ENCODE measurements around the gene CBL. TPM values are rescaled to one million over a fixed set of nuclear protein-coding genes. Genes with fewer than 3 reads are reported as not detected.
"Not testable (repeated sequence)": the region's sequence is repeated elsewhere in the genome, so short reads cannot be mapped to it uniquely, and the experiment has no call there.

The CBL gene
- total RNA-seq, 1 donor from 2014 or later: 6.5 TPM

DNA sequence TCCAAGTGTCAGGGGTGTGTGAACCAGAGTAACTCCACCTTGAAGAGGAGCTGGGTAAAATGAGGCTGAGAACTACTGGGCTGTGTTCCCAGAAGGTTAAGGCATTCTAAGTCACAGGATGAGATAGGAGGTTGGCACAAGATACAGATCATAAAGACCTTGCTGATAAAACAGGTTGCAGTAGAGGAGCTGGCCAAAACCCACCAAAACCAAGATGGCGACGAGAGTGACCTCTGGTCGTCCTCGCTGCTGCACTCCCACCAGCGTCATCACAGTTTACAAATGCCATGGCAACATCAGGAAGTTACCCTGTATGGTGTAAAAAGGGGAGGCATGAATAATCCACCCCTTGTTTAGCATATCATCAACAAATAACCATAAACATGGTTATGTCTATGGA, 4.9 kb upstream of the CBL start:
- ATAC-seq (ENCODE audit: poor library complexity); DNase-seq; intact Hi-C loops (cut with DNase I): not testable (repeated sequence)

DNA sequence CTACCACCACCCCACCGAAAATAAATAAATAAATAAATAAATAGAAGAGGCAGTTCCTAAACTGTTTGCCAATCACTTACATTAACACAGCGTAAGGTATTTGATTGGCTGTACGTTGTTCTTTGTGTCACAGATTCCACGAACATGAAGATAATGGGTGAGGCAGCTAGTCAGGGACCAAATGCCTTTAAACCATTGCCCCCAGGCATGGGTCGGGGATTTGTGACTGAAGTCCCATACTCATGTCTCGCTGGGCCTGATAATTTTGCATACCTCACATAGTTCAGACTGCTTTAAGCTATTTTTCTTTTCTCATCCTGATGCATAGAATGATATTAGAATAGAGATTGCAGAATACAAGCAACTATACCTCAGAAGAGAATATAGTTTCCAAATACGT, 3.6 kb upstream of the CBL start:
- no peak for DNase-seq
- intact Hi-C loops (cut with DNase I): no loop called here
- no peak for ATAC-seq (ENCODE audit: poor library complexity)

DNA sequence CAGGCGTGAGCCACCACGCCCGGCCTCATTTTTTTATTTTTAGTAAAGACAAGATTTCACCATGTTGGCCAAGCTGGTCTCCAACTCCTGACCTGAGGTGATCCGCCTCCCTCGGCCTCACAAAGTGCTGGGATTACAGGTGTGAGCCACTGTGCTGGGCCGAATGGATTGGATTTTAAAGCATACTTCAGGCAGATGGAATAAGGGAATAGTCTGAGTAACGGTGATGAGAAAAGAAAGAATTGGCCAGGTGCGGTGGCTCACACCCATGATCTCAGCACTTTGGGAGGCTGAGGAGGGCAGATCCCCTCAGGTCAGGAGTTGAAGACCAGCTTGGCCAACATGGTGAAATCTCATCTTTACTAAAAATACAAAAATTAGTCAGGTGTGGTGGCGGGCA, 2.1 kb upstream of the CBL start:
- ATAC-seq (ENCODE audit: poor library complexity) (no peak), DNase-seq (peak; percentile 20)
- intact Hi-C loops (cut with DNase I): no loop called here

DNA sequence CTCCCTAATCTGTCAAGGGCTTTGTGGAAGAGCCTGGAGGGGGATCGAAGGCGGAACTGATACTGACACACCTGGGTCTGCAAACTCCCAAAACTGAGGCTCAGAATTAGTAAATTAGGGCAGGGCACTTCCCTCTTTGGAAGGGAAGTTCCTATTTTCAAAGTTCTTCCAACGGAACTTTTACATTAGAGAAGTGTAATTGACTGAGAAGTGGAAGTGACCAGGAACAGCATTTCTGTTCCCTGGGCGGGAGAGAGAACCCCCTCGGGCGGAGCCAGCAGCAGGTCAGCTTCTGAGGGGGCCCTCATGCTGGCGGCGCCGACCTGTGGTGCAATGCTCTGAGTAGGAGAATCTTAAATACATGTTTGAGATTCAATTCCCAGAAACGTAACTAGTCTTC, 1.1 kb upstream of the CBL start:
- no peak for ATAC-seq (ENCODE audit: poor library complexity)
- intact Hi-C loops (cut with DNase I): loop anchor here (5.0 kb wide), 1 partner anchor 117 kb away; no protein-coding TSS in a partner anchor
- DNase-seq: peak; percentile 64

DNA sequence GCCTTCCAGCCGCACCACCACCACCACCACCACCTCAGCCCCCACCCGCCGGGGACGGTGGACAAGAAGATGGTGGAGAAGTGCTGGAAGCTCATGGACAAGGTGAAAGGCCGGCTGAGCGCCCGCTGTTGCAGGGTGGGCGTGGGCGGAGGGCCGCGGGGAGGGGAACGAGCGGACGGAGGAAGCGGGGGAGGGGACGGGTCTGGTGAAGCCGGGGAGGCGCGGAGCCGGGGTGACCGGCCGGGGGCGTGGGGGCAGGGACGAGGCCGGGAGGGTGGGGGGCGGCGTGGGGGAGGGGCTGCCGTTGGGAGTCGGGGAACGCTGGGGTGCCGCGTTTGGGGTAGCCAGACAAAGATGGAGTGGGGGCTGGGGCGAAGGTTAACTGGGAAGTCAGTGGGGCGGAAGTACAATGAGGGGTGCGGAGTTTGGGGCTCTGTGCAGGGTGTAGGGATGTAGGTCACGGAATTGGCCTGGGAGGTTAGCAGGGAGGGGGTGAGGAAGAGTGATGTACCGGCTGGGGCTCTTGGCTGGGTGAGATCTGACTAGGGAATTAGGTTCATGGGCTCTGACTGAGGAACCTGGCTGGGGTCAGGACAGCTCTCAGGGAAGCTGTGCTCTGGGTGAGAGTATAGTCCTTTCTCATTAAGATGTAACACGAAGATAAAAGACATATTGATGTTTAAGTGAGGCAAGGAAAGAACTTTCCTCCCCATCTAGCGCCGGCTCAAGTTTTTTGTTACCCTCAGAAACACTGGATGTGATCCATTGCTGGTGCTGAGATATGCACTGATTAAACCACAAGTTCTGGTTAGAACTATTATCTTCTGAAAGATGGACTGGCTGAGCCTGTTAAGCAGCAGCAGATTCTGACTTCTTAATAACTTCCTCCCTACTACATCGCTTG, 624 bp downstream of the CBL start:
- ATAC-seq (ENCODE audit: poor library complexity) (peak; percentile 23), DNase-seq (peak; percentile 71)
- intact Hi-C loops (cut with DNase I): loop anchor here (5.0 kb wide), 1 partner anchor 116 kb away; no protein-coding TSS in a partner anchor

DNA sequence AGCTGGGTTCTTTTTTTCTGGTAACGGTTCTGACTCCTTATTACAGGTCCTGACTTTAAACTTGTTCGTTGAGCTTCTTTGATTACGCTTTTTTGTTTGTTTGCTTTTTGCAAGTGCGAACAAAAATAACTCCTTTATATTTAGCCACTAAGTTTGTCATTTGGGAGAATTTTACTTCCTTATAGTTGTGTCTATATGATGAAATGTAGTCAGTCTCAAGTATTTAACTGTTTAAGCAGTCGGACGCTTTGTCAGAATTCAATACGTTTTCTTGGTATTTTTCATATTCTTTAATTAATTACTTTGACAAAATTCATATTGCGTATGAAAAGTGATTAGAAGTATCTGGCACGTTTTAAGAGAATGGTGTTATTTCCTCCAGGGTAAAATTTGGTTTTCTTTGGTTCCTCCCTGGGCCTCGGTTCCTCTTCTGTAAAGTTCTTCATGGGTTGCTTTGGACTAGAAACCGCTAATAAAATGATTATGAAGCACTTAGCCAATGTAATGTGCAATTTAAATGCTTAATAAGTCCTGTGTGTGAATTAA, 1.3 kb downstream of the CBL start:
- intact Hi-C loops (cut with DNase I): loop anchor here (5.0 kb wide), 1 partner anchor 115 kb away; no protein-coding TSS in a partner anchor
- no peak for ATAC-seq (ENCODE audit: poor library complexity)
- DNase-seq: no peak

DNA sequence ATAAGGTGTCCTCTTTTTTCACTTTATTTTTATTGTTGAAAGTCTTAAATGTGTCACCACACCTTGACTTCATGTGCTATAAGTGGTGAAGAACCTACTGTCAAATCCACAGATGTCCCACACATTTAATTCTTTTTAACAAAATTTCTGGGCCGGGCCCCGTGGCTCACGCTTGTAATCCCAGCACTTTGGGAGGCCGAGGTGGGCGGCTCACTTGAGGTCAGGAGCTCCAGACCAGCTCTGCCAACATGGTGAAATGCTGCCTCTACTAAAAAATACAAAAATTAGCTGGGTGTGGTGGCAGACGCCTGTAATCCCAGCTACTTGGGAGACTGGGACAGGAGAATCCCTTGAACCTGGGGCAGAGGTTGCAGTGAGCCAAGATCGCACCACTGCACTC, 3.0 kb downstream of the CBL start:
- ATAC-seq (ENCODE audit: poor library complexity) (no peak), DNase-seq (peak; percentile 9)
- intact Hi-C loops (cut with DNase I): loop anchor here (5.0 kb wide), 1 partner anchor 113 kb away; no protein-coding TSS in a partner anchor

DNA sequence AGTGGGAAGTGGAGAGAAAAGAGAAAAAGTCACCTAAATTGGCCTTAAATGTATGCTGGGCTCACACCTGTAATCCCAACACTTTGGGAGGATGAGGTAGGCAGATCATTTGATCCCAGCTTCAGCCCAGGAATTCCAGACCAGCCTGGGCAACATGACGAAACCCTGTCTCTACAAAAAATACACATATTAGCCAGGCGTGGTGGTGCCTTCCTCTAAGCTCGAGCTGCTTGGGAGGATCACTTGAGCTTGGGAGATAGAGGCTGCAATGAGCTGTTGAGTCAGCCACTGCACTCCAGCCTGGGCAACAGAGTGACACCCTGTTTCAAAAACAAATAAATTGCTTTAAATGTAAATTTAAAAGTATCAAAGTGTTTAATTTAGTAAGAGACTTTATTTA, 3.9 kb downstream of the CBL start:
- no peak for ATAC-seq (ENCODE audit: poor library complexity)
- peak; percentile 6 for DNase-seq
- intact Hi-C loops (cut with DNase I): no loop called here

DNA sequence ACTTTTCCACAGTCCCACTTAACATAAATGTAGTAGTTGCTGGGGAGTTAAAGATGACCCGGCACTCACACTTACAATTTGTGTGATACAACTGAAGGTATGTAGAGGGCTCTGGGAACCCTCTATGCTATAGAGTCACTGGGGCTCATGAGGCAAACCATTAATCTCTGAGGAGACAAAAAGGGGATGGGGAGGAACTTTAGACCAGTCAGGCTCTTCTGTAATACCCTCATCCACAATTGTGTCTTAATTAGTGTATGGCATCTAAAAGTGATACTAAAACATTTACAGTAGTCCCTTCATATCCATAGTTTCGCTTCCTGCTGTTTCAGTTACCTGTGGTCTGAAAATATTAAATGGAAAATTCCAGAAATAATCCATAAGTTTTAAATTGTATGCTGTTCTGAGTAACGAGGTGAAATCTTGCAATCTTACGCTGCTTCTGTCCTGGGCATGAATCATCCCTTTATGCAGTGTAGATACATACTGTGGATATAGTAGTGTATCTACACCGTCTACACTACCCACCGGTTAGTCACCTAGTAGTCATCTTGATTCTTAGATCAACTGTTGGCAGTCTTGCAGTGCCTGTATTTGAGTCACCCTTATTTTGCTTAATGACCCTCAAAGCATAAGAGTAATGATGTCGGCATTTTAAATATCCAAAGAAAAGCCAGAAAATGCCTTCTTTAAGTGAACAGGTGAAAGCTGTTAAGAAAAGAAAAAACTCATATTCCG, 12.2 kb downstream of the CBL start:
- DNase-seq (no peak), ATAC-seq (ENCODE audit: poor library complexity) (no peak)
- intact Hi-C loops (cut with DNase I): no loop called here

DNA sequence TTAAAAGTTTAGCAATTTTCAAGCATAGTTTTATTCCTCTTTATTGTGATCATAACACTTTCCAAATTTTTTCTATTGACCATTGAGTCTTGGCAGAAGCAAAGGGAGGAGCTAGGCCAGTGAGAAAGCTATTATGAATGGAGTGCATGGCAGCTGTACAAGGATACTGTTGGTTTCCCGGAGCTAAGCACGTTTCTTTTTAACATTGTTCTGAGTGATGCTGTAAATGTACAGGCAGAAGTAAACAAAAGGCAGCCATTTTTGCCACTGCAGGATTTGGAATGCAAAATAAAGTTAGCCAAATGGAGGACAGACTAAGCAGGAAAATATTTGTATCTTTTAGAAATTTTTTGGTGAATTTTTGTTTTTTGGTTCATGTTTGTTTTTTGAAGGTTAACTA, 16.2 kb downstream of the CBL start:
- ATAC-seq (ENCODE audit: poor library complexity) (peak; percentile 58), DNase-seq (no peak)
- intact Hi-C loops (cut with DNase I): no loop called here

DNA sequence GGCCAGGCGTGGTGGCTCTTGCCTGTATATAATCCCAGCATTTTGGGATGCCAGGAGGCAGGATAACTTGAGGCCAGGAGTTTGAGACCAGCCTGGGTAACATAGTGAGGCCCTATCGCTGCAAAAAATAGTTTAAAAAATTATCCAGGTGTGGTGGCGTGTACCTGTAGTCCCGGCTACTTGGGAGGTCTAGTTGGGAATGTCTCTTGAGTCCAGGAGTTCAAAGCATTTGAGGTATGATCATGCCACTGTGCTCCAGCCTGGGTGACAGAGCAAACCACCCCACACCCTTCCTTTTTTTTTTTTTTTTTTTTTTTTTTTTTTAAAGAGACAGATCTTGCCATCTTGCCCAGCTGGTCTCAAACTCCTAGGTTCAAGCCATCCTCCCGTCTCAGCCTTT, 16.8 kb downstream of the CBL start:
- no peak for DNase-seq
- intact Hi-C loops (cut with DNase I): no loop called here
- ATAC-seq (ENCODE audit: poor library complexity): no peak

DNA sequence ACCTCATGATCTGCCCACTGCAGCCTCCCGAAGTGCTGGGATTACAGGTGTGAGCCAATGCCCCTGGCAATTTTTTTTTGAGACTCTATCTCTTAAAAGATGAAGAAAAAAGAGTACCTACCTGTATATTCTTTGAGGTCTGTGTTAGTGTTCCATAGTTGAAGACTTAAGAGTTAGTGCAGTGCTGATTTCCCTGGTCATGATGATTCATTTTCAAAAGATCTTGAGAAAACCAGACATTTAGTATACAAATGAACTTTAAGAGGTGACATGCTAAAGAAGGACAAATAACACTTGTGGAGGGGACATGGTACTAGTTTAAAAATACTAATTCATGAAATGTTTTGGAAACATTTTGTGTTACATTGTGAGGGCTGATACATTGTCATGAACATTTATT, 17.7 kb downstream of the CBL start:
- no peak for ATAC-seq (ENCODE audit: poor library complexity)
- intact Hi-C loops (cut with DNase I): no loop called here
- no peak for DNase-seq

DNA sequence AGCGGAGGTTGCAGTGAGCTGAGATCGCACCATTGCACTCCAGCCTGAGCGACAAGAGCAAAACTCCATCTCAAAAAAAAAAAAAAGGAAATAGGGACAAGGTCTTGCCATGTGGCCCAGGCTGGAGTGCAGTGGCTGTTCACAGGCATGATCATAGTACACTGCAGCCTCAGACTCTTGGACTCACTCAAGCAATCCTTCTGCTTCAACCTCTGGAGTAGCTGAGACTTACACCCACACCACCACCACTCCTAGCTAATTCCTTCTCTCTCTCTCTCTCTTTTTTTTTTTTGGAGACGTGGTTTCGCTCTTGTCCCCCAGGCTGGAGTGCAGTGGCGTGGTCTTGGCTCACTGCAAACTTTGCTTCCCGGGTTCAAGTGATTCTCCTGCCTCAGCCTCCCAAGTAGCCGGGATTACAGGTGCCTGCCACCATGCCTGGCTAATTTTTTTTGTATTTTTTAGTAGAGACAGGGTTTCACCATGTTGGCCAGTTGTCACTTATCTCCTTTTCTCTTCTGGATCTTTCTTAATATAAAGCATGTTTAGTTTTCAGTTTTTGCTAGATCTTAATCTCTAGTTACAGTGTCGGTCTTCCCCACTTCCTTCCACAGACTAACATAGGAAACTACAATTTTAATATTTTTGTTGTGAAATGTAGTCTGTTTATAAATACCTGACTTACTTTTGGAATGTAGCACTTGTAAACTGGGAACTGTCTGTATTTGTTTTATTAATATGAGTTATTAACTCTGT, 22.6 kb downstream of the CBL start:
- intact Hi-C loops (cut with DNase I); ATAC-seq (ENCODE audit: poor library complexity); DNase-seq: not testable (repeated sequence)

DNA sequence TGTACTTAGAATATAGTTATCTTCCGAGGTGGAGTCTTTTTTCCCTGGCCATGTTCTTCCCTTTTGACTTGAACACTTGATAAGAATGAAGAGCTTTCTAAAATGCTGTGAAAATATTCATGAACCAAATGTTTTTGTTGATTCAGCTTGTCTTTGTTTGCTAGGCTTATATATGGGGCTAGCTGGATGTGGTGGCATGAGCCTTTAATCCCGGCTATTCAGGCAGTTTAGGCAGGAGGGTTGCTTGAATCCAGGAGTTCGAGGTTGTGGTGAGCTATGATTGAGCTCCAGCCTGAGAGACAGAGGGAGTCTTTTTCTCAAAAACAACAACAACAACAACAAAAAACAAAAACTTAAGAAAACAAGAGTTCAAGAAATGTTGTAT, 23.1 kb downstream of the CBL start:
- DNase-seq (no peak), ATAC-seq (ENCODE audit: poor library complexity) (no peak)
- intact Hi-C loops (cut with DNase I): no loop called here

DNA sequence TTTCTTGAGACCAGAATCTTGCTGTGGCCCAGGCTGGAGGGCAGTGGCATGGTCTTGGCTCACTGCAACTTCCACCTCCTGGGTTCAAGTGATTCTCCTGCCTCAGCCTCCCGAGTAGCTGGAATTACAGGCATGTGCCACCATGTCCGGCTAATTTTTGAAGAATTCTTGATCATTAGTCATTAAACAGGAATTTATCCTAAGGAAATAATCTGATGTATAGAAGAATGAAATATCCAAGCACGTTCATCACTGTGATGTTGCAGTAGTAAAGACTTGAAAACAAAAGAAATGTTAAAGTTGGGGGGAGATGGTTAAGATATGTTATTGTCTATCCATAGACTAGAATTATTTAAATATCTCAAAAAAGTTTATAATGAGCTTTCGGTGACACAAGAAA, 23.6 kb downstream of the CBL start:
- intact Hi-C loops (cut with DNase I): no loop called here
- DNase-seq (no peak), ATAC-seq (ENCODE audit: poor library complexity) (no peak)

DNA sequence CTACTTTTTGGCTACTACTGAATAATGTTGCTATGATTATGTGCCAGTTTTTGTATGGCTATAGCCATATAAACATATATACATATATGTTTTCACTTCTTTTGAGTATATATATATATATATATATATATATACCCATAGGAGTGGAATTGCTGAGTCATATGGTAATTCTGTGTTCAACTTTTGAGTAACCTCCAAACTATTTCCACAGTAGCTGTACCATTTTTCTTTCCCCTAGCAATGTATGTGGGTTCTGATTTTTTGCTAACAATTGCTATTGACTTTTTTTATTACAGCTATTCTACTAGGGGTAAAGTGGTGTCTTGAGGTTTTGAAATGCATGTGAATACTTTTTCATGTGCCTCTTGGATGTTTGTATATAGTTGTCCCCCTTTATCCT, 30.4 kb downstream of the CBL start:
- ATAC-seq (ENCODE audit: poor library complexity) (no peak), DNase-seq (no peak)
- intact Hi-C loops (cut with DNase I): no loop called here

DNA sequence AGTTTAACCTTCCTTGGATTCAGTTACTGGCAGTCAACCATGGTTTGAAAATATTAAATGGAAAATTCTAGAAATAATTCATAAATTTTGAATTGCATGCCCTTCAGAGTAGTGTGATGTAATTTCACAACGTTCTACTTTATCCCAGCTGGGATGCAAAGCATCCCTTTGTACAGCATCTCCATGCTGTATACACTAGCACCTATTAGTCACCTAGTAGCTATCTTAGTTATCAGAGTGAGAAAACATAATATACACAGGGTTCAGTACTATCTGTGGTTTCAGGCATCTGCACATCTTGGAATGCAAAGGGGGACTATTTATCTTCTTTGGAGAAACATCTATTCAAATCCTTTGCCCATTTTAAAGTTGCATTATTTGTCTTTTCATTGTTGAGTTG, 30.8 kb downstream of the CBL start:
- intact Hi-C loops (cut with DNase I): no loop called here
- DNase-seq: no peak
- no peak for ATAC-seq (ENCODE audit: poor library complexity)

DNA sequence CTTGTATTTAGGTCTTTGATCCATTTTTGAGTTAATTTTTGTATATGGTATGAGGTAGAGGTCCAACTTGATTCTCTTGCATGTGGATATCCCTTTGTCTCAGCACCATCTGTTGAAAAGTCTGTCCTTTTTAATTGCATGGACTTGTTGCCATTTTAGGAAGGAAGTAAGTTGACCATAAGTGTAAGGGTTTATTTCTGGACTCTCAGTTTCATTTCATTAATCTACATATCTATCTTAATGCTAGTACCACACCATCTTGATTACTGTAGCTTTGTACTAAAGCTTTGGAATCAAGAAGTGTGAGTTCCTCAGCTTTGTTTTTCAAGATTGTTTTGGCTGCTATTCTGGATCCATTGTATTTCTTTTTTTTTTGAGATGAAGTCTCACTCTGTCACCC, 31.4 kb downstream of the CBL start:
- no peak for ATAC-seq (ENCODE audit: poor library complexity)
- DNase-seq: no peak
- intact Hi-C loops (cut with DNase I): no loop called here
